ENCODE data around the gene HMG20A.

HMG20A gene

GRCh38 chr15:77475001-77475400 lies 54.3 kb downstream of the HMG20A start:
- no peak for DNase-seq (ENCODE audit: low read depth, low spot score)

DNA sequence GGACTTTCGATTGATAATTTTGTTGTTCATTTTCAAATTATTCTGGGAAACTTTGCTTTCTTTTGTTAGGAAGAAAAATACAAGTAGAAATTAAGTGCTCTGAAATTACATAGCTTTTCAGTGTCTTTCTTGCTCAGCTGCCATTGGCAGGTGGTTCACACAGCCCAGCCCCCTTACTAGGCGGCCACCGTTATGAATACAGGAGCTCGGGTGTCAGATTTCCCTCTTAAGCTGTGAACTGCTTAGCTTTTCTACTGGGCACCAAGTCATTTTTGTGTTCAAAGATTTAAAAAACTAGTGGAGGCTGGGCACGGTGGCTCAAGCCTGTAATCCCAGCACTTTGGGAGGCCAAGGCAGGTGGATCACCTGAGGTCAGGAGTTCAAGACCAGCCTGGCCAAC lies 55.2 kb downstream of the HMG20A start:
- DNase-seq (ENCODE audit: low read depth, low spot score) = no peak

GRCh38 chr15:77476995-77477394 lies 56.3 kb downstream of the HMG20A start:
- DNase-seq (ENCODE audit: low read depth, low spot score) = no peak

DNA sequence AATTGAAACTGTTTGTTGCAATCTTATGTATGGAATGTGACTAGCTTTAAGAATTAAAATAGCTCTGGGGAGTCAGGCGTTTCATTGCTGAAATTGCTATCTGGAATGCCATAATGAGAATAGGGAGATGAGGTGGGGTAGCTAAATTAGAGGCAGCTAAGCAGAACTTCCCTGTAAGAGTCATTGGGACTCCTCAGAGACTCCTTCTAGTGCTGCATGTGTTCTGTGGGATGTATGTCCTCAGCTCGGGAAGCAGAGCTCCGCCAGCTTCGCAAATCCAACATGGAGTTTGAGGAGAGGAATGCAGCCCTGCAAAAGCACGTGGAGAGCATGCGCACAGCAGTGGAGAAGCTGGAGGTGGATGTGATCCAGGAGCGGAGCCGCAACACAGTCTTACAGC lies 57.4 kb downstream of the HMG20A start:
- no peak for DNase-seq (ENCODE audit: low read depth, low spot score)

DNA sequence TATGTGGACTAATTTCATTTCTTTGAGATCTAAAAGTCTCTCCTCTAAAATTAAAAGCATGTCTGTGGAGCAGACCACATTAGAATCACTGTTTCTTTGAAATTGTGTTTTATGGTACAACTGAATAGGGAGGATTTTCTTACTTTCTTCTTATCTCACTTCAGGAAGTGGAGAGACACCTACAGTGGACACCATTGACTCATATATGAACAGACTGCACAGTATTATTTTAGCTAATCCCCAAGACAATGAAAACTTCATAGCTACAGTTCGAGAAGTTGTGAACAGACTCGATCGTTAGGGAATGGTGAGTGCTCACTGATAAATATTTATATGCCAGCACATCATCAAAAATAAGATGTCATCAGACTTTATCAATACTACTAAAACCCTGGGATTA lies 58.3 kb downstream of the HMG20A start:
- no peak for DNase-seq (ENCODE audit: low read depth, low spot score)

DNA sequence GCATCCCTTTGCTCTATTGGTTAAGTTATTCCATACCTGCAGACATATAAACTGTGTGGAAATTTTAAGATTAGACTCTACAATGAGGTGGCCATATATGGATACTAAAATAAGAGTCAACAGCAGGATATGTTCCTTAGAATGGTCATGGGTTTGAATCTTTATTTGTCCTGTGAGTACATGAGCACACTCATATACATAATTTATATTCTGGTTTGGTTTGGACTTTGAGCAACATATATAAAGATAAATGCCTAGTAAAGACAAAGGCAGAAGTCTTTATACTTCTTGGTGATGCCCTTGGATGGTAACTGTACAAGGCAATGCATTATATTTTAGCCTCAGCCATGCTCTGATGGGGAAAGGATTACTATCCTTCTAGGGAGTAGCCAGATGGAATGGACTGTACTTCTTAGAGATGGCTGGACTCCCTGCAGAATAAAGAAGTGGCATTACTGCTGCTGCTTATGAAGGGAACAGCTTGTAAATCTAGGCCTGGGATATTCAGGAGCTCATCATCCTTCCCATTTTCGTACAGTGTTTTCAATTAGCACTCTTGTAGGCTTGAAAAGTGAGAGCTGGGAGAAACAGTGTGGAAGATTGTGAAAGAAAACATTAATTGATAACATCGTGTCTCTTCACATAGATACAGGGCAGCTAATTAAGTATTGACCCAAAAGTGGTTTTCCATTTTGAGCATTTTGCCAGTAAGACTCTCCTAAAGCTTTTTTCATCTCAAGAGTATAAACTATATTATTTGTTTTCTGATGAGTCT lies 60.4 kb downstream of the HMG20A start:
- no peak for DNase-seq (ENCODE audit: low read depth, low spot score)

GRCh38 chr15:77481670-77482069 lies 61.0 kb downstream of the HMG20A start:
- DNase-seq (ENCODE audit: low read depth, low spot score) = no peak

GRCh38 chr15:77482570-77482969 lies 61.9 kb downstream of the HMG20A start:
- no peak for DNase-seq (ENCODE audit: low read depth, low spot score)

DNA sequence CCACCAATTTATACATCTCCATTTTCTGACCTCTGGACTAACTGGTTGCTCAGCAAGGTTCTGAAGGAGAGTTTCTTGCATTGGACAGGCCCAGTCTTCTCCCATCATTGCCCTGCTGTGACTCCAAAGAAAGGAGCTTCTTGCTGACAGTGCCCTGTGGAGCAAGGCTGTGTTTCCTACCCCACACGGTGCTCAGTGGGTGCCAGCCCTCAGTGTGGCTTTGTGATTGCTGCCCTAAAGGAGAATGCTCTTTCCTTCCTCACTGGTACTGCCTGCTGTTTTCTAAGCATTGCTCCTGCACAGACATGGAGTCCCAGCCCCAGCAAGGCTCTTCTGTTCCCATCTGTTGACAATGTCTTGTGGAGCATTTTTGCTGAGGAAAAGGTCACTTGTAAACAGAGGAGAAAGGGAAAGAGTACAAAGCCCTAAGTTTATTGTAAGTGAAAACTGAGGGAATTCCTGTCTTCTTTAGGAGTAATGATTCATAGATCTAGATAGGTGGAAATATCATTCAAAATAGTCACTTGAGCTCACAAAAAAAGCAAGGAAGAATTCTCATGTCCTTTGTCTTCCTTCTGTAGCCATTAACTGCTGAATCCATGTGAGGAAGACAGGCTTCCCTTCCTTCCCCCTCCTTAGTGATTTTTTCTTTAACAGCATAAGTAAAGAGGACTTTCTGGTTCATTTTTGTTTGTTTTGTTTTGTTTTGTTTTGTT lies 62.9 kb downstream of the HMG20A start:
- peak; percentile 80 for DNase-seq (ENCODE audit: low read depth, low spot score)

DNA sequence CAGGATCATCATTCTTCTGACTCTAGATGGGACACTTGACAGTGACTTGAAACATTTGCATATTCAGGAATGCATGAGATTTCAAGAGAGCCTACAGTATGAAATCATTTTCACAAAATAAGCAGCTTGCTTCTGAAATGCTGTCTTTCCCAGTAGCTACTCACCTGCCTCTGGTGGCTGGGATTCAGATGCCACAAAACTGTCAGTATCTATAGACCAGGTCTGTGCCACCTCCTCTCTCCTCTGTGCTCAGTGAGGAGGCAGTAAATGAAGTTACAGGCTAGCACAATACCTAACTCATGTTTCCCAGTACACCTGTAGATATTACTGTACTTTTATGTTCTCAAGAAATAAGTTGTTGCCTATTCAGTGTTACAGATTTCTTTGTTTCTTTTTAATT lies 64.3 kb downstream of the HMG20A start:
- DNase-seq (ENCODE audit: low read depth, low spot score) = no peak

DNA sequence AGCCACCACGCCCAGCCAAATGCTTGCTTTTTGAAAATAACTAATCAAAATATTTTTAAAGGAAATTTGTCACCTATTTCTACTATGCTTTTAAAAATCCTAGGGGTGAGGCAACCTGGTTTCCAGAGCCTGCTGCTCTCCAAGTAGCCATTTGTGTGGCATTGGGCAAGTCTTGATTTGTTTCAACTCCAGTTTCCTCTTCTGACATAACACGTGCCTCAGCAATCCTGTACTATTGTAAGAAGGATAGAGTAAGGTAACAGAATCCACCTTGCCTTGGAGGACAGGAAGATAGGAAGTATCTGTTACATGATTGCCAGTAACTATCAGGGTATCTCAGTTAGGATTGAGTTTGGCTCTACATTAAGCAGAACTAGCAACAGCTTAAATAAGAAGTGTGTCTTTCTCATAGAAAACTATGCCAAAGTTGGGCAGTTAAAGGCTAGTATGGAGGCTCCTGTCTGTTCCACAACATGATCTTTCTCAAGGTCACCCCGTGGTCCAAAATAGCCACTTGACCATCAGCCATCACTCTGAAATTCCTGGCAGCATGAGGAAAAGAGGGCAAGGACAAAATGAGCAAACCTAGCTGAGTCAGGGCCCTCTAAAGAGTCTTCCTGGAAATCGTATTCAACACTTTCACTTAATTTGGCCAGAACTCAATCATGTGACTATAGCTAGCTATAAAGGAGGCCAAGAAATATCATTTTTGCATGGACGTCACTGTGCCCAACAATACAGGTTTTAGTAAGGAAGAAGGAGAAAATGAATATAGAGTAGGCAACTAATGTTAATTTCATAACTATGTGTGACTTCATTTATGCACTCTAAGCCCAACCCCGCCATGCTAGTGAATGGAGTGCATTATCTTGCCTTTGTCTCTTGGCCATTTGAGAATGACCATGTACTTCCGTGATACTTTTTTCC lies 66.1 kb downstream of the HMG20A start:
- DNase-seq (ENCODE audit: low read depth, low spot score) = no peak

DNA sequence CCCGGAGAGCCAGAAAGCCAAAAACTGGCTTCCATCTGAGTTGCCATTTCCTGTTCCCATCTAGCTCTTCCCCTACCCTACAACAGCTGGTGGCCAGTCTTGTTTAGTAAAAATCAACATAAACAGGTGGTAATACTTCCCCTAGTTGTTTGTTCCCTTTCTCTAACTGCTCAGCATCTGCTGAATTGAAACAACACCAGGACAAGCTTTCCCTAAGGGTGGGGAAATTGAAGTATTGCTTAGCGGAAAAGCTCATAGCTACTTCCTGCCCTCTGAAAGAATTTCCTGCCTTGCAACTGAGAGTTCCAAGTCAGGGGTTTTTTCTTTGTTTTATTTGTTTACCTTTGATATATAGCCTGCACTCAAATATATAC lies 66.8 kb downstream of the HMG20A start:
- no peak for DNase-seq (ENCODE audit: low read depth, low spot score)

- DNase-seq (ENCODE audit: low read depth, low spot score) = no peak
These were observed 67.2 kb downstream of the HMG20A start for GRCh38 chr15:77487888-77488287.

DNA sequence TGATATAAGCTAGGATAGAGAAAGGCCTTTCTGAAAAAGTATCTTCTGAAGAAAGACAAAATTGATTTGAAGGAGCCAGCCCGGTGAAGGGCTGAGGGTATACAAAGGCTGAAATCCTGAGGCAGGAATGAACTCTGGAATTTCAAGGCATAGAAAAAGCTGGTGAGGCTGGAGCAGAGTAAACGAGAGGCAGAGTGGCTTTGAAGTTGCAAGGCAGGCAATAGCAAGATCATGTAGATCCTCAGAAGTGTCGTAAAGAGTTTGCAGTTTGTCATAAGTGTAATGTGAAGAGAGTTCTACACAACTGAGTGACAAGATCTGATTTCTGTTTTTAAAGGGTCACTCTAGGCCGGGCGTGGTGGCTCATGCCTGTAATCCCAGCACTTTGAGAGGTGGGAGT lies 69.0 kb downstream of the HMG20A start:
- no peak for DNase-seq (ENCODE audit: low read depth, low spot score)

DNA sequence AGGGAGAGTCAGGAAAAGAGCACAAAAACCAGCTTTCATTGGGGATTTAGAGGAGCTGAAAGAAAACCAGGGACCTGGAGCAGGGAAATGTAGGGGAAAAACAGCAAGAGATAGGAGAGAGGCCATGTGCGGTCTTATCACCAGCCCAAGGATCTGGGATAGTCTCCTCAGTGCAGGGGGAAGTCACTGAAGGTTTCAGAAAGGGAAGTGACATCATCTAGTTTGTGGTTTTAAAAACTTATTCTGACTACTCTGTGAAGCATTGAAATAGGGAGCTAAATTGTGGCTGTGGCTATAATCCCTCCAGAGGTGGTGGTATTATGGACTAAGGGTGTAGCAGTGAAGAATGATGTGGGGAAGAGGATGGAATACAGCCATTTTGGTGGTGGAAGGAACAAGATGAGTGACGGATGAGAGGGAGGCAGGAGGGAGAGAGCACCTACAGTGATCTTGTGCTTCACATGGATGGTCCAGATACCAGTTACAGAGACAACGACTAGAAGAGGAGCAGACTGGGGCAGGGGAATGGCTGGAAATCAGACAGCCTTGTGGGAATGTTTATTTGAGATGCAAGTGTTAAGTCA lies 72.7 kb downstream of the HMG20A start:
- DNase-seq (ENCODE audit: low read depth, low spot score) = no peak

GRCh38 chr15:77494073-77494867 lies 73.6 kb downstream of the HMG20A start:
- no peak for DNase-seq (ENCODE audit: low read depth, low spot score)

- DNase-seq (ENCODE audit: low read depth, low spot score) = no peak
These were observed 74.3 kb downstream of the HMG20A start for GRCh38 chr15:77494964-77495363.

- DNase-seq (ENCODE audit: low read depth, low spot score) = no peak
These were observed 75.3 kb downstream of the HMG20A start for GRCh38 chr15:77495838-77496596.

- peak; percentile 74 for DNase-seq (ENCODE audit: low read depth, low spot score)
These were observed 76.0 kb downstream of the HMG20A start for GRCh38 chr15:77496715-77497109.

DNA sequence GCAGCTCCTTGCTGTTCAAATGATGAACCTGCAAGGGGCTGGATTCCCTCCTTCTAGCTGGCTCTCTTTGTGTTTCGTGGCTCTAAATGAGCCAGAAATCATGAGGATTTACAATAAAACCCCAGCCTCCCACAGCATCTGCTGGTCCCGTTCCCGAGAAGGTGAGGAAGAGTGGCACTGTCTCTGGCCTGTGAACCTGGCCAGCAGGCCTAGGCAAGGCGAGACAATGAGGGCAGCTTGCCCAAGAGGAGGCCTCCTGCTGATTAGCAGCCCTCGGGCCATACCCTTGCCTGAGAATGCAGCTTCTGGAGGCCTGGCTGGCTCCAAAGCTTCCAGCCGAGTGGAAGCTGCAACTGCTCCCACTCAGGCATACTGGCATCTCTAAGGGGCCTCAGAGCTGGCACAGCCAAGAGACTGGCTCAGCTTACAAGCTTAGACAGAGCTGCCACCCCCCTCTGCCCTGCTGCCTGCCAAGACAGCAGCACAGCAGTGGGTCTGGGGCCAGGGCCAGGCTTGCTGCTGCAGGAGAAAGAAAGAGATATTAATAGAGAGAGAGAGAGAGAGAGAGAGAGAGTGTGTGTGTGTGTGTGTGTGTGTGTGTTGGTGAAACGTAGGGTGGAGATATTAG lies 76.5 kb downstream of the HMG20A start:
- DNase-seq (ENCODE audit: low read depth, low spot score) = no peak
